SK-N-MC (cell line): ENCODE results near the gene ZWILCH.

Source experiments
- EZH2 ChIP-seq: fragments of 200-600 bp; sonication (generic); IDR thresholded peaks from one replicate; pipeline ENCODE4 v1.6.1; 2017; ENCODE audit warnings: antibody characterized with exemption
- FOXP2 ChIP-seq: optimal IDR thresholded peaks from 2 replicates; pipeline ENCODE3; 2011; ENCODE audit warnings: mild to moderate bottlenecking, moderate library complexity; ENCODE audit not compliant: insufficient read depth; ENCODE audit errors: extremely low read length, control extremely low read depth
- POLR2AphosphoS5 ChIP-seq: IDR thresholded peaks from 2 replicates; pipeline ENCODE4 v1.6.1; 2012; ENCODE audit warnings: mild to moderate bottlenecking, low read depth, low read length, borderline replicate concordance

- no peak for TF ChIP-seq EZH2
- no peak for TF ChIP-seq POLR2AphosphoS5
- no peak for TF ChIP-seq FOXP2
These were observed 83.8 kb downstream of the ZWILCH start for GRCh38 chr15:66588971-66589370.
